HepG2 (cell line): ENCODE data around the gene WDR35. TPM values are rescaled to one million over a fixed set of nuclear protein-coding genes. Genes with fewer than 3 reads are reported as not detected.

Experiments
- ATM ChIP-seq: fragments of 450-650 bp; IDR thresholded peaks from 2 replicates; pipeline ENCODE4 v1.7.1; 2017; ENCODE audit warnings: mild to moderate bottlenecking, borderline replicate concordance
- FOXP4 ChIP-seq: sonication (generic); formaldehyde crosslinking; IDR thresholded peaks from 2 replicates; pipeline ENCODE4 v1.4.0; 2020; ENCODE audit warnings: missing genetic modification reagents
- FUBP1 ChIP-seq: sonication (generic); formaldehyde crosslinking; IDR thresholded peaks from 2 replicates; pipeline ENCODE4 v1.5.1; 2020; ENCODE audit warnings: missing genetic modification reagents, mild to moderate bottlenecking, borderline replicate concordance
- GMEB1 ChIP-seq: sonication (generic); formaldehyde crosslinking; IDR thresholded peaks from 2 replicates; pipeline ENCODE4 v1.5.1; 2020; ENCODE audit warnings: missing genetic modification reagents, mild to moderate bottlenecking, borderline replicate concordance
- HNRNPL ChIP-seq: fragments of 200-400 bp; formaldehyde crosslinking; IDR thresholded peaks from 2 replicates; pipeline ENCODE4 v1.6.1; 2017; ENCODE audit warnings: mild to moderate bottlenecking, low read depth, low read length
- MXD1 ChIP-seq: sonication (generic); formaldehyde crosslinking; IDR thresholded peaks from 2 replicates; pipeline ENCODE4 v1.4.0; 2020; ENCODE audit warnings: mild to moderate bottlenecking, missing genetic modification reagents
- PHF21A ChIP-seq: sonication (generic); formaldehyde crosslinking; IDR thresholded peaks from 2 replicates; pipeline ENCODE4 v1.5.0; 2020; ENCODE audit warnings: mild to moderate bottlenecking, missing genetic modification reagents
- RFX3 ChIP-seq: IDR thresholded peaks from 2 replicates; pipeline ENCODE4 v1.6.1; 2016; ENCODE audit warnings: missing biosample characterization, missing genetic modification reagents
- ZNF143 ChIP-seq: sonication (generic); formaldehyde crosslinking; IDR thresholded peaks from 2 replicates; pipeline ENCODE4 v1.4.0; 2020; ENCODE audit warnings: missing genetic modification reagents
- ZNF446 ChIP-seq: sonication (generic); formaldehyde crosslinking; IDR thresholded peaks from 2 replicates; pipeline ENCODE4 v1.5.0; 2020; ENCODE audit warnings: mild to moderate bottlenecking, missing genetic modification reagents
- ZNF547 ChIP-seq: sonication (generic); formaldehyde crosslinking; IDR thresholded peaks from 2 replicates; pipeline ENCODE4 v1.5.1; 2020; ENCODE audit warnings: mild to moderate bottlenecking, missing genetic modification reagents
- ZNF891 ChIP-seq: sonication (generic); formaldehyde crosslinking; IDR thresholded peaks from 2 replicates; pipeline ENCODE4 v1.5.0; 2020; ENCODE audit warnings: mild to moderate bottlenecking, missing genetic modification reagents
- polyA plus RNA-seq, 8 experiments: library from polyadenylated mRNA; depleted of rRNA in 3 of 8; stranded (reverse) in 7 of 8; unstranded in 1 of 8; fragments of >200 nt; fragmentation: Illumina TruSeq in 4 of 8; extraction: Trizol in 4 of 8; gene quantifications; 2 replicates each; pipeline versions ENCODE4 v1.2.1 to v1.2.3, GENCODE V29; 2011 to 2016; ENCODE audit warnings: low read depth in 4 of 8, missing spikeins in 1 of 8, mixed read lengths in 1 of 8; ENCODE audit not compliant: insufficient read depth in 1 of 8
- total RNA-seq, 5 experiments: library from RNA; depleted of rRNA; stranded (reverse); fragments of >200 nt; fragmentation: Illumina TruSeq; extraction: Trizol; gene quantifications; 2 replicates each; pipeline ENCODE4 v1.2.3, GENCODE V29; 2016; ENCODE audit warnings: low read depth in 1 of 5

Gene WDR35
- total and polyA plus RNA-seq, 2 of the 13 experiments (the other 11 are each of a cell fraction or from before 2014, with no cell fraction given), result 11.1 to 19.6 TPM

- TF ChIP-seq ZNF891 (CRISPR knock-in tag) (peak; percentile 89; the same call in 1 of the 2 replicates), ZNF547 (CRISPR knock-in tag) (0 out of 2 replicates have a peak, but pooled peaks have one; percentile 38), MXD1 (CRISPR knock-in tag) (no peak; the same call in 1 of the 2 replicates), FUBP1 (CRISPR knock-in tag) (no peak), PHF21A (CRISPR knock-in tag) (peak; percentile 72), ATM (no peak), ZNF446 (CRISPR knock-in tag) (no peak), HNRNPL (0 out of 2 replicates have a peak, but pooled peaks have one; percentile 20), RFX3 (no peak), GMEB1 (peak; percentile 27; the same call in 1 of the 2 replicates), ZNF143 (CRISPR knock-in tag) (no peak), FOXP4 (CRISPR knock-in tag) (0 out of 2 replicates have a peak, but pooled peaks have one; percentile 2)
Observed at GRCh38 chr2:20012282-20013125, 22.6 kb upstream of the WDR35 start, which contains the start of gene MATN3 (continued).
